Astrocyte (in vitro differentiated cells and primary cell): ENCODE results near the gene CYP1A2. TPM values are rescaled to one million over a fixed set of nuclear protein-coding genes. Genes with fewer than 3 reads are reported as not detected.

Source experiments
- DNase-seq: peaks from one replicate; pipeline ENCODE4 v3.0.0-alpha.2; 2010; ENCODE audit warnings: low read depth
- FAIRE-seq: peaks from 2 replicates; lab custom pipeline; 2011; peaks lifted over from hg19 to GRCh38; lab: Jason Lieb, UNC
- H2AFZ ChIP-seq: 2 replicates; pipeline ENCODE4 v1.6.0; 2012; ENCODE audit warnings: low read depth, low read length, inconsistent platforms
- H3K27ac ChIP-seq: 2 replicates; pipeline ENCODE4 v1.5.1; 2011; ENCODE audit warnings: low read depth, low read length, inconsistent platforms
- H3K27me3 ChIP-seq: 2 replicates; pipeline ENCODE4 v1.6.0; 2011; ENCODE audit warnings: low read length, inconsistent platforms; ENCODE audit not compliant: insufficient read depth
- H3K36me3 ChIP-seq: 2 replicates; pipeline ENCODE4 v1.5.1; 2011; ENCODE audit warnings: low read length, inconsistent platforms; ENCODE audit not compliant: insufficient read depth
- H3K4me1 ChIP-seq: 2 replicates; pipeline ENCODE4 v1.5.1; 2011; ENCODE audit warnings: low read length, inconsistent platforms; ENCODE audit not compliant: insufficient read depth
- H3K4me2 ChIP-seq: 2 replicates; pipeline ENCODE4 v1.6.0; 2012; ENCODE audit warnings: low read length, inconsistent platforms
- H3K4me3 ChIP-seq: 2 replicates; pipeline ENCODE4 v1.5.1; 2011; ENCODE audit warnings: low read depth, mild to moderate bottlenecking, low read length, inconsistent platforms; ENCODE audit not compliant: insufficient read depth
- H3K79me2 ChIP-seq: 2 replicates; pipeline ENCODE4 v1.6.0; 2012; ENCODE audit warnings: mild to moderate bottlenecking, low read length, inconsistent platforms; ENCODE audit not compliant: insufficient read depth
- H3K9ac ChIP-seq: 2 replicates; pipeline ENCODE4 v1.6.0; 2012; ENCODE audit warnings: mild to moderate bottlenecking, low read length, inconsistent platforms
- H3K9me3 ChIP-seq: 2 replicates; pipeline ENCODE4 v1.5.1; 2012; ENCODE audit warnings: low read depth, mild to moderate bottlenecking, low read length, inconsistent platforms; ENCODE audit not compliant: insufficient read depth
- H4K20me1 ChIP-seq: 2 replicates; pipeline ENCODE4 v1.6.0; 2012; ENCODE audit warnings: low read length, inconsistent platforms; ENCODE audit not compliant: insufficient read depth
- H3K27ac Mint-ChIP-seq: one replicate; pipeline ENCODE4 v1.8.0; 2021; ENCODE audit warnings: mild to moderate bottlenecking, mixed read lengths; ENCODE audit not compliant: unreplicated experiment
- H3K27me3 Mint-ChIP-seq: one replicate; pipeline ENCODE4 v1.8.0; 2021; ENCODE audit warnings: low read depth, mixed read lengths; ENCODE audit not compliant: unreplicated experiment
- H3K36me3 Mint-ChIP-seq: one replicate; pipeline ENCODE4 v1.8.0; 2021; ENCODE audit warnings: low read depth, mixed read lengths; ENCODE audit not compliant: unreplicated experiment
- H3K4me1 Mint-ChIP-seq: one replicate; pipeline ENCODE4 v1.8.0; 2021; ENCODE audit warnings: low read depth, mixed read lengths; ENCODE audit not compliant: unreplicated experiment
- H3K4me3 Mint-ChIP-seq: one replicate; pipeline ENCODE4 v1.8.0; 2021; ENCODE audit warnings: mild to moderate bottlenecking, moderate library complexity, mixed read lengths; ENCODE audit not compliant: unreplicated experiment
- H3K9me3 Mint-ChIP-seq: one replicate; pipeline ENCODE4 v1.8.0; 2021; ENCODE audit warnings: mild to moderate bottlenecking, mixed read lengths; ENCODE audit not compliant: unreplicated experiment
- EZH2 ChIP-seq: IDR thresholded peaks from 2 replicates; pipeline ENCODE4 v1.6.1; 2012; ENCODE audit warnings: mild to moderate bottlenecking, low read length, inconsistent platforms; ENCODE audit not compliant: insufficient read depth
- total RNA-seq: library from RNA; stranded (reverse); gene quantifications from 2 replicates; pipeline ENCODE4 v1.2.1, GENCODE V29; 2021
- TF ChIP-seq, protein P1 (sequence below): IDR thresholded peaks from 2 replicates; pipeline ENCODE4 v1.5.1; 2011; ENCODE audit warnings: low read depth, mild to moderate bottlenecking, inconsistent platforms, low read length, moderate library complexity; ENCODE audit not compliant: insufficient read depth

Gene CYP1A2
- total RNA-seq, 1 donor from 2014 or later, result not detected

DNA sequence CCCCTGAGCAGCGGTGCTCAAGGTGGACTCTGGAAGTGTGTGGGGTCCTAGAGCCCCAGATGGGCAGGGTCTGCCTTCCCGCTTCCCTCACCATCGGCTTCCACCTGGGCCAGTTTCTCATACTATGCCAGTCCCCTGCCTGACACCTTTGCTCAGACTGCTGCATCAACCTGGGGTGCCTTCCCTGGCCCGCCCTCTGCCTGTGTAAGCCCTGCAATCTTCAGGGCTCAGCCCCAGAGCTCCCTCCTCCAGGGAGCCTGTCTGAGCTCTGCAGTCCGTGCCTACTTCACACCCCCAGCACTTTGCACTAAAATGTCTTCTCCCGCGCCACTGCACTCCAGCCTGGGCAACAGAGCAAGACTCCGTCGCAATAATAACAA, 46.3 kb downstream of the CYP1A2 start:
- Histone ChIP-seq H3K4me3 (no peak overlapping the region), H3K4me2 (no peak overlapping the region), H3K79me2 (peaks cover 85% of the 10 kb centered on the region), H3K9me3 (no peaks in the 10 kb centered on the region), H3K27me3 (no peaks in the 10 kb centered on the region), H3K36me3 (peaks cover 5% of the 10 kb centered on the region), H3K4me1 (peaks cover 34% of the 10 kb centered on the region), H3K9ac (no peak overlapping the region), H4K20me1 (peaks cover 91% of the 10 kb centered on the region), H3K27ac (no peak overlapping the region), H2AFZ (no peak overlapping the region)
- H3K4me1 Mint-ChIP-seq, result peaks cover 27% of the 10 kb centered on the region
- no peaks in the 10 kb centered on the region for H3K9me3 Mint-ChIP-seq
- TF ChIP-seq EZH2, result no peak
- TF ChIP-seq, protein P1, sequence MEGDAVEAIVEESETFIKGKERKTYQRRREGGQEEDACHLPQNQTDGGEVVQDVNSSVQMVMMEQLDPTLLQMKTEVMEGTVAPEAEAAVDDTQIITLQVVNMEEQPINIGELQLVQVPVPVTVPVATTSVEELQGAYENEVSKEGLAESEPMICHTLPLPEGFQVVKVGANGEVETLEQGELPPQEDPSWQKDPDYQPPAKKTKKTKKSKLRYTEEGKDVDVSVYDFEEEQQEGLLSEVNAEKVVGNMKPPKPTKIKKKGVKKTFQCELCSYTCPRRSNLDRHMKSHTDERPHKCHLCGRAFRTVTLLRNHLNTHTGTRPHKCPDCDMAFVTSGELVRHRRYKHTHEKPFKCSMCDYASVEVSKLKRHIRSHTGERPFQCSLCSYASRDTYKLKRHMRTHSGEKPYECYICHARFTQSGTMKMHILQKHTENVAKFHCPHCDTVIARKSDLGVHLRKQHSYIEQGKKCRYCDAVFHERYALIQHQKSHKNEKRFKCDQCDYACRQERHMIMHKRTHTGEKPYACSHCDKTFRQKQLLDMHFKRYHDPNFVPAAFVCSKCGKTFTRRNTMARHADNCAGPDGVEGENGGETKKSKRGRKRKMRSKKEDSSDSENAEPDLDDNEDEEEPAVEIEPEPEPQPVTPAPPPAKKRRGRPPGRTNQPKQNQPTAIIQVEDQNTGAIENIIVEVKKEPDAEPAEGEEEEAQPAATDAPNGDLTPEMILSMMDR, result no peak
- no peak for DNase-seq
- no peak overlapping the region for H3K4me3 Mint-ChIP-seq
- no peaks in the 10 kb centered on the region for H3K36me3 Mint-ChIP-seq
- no peaks in the 10 kb centered on the region for H3K27me3 Mint-ChIP-seq
- FAIRE-seq, result no peak
- no peak overlapping the region for H3K27ac Mint-ChIP-seq

DNA sequence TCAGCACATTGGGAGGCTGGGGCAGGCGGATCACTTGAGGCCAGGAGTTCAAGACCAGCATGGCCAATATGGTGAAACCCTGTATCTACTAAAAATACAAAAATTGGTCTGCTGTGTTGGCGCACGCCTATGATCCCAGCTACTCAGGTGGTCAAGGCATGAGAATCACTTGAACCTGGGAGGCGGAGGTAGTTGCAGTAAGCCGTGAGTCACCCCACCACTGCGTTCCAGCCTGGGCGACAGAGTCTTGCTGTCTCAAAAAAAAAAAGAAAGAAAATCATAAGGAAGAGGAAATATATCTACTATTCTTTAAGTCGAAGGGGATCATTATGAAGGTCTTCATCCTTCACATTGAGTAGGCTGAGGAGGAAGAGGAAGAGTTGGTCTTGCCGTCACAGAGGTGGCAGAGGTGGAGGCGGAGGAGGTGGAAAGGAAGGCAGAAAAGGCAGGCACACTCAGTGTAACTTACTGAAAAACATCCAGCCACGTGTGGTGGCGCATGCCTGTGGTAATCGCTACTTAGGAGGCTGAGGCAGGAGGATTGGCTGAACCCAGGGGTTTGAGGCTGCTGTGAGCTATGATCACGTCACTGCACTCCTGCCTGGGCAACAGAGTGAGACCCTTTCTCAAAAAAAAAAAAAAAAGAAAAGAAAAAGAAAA, 47.5 kb downstream of the CYP1A2 start:
- Histone ChIP-seq H3K9ac (no peak overlapping the region), H3K9me3 (no peaks in the 10 kb centered on the region), H3K4me1 (peaks cover 24% of the 10 kb centered on the region), H3K4me2 (no peak overlapping the region), H3K79me2 (peaks cover 78% of the 10 kb centered on the region), H3K36me3 (peaks cover 6% of the 10 kb centered on the region), H2AFZ (no peak overlapping the region), H4K20me1 (peaks cover 90% of the 10 kb centered on the region), H3K27me3 (no peaks in the 10 kb centered on the region), H3K27ac (no peak overlapping the region), H3K4me3 (no peak overlapping the region)
- no peaks in the 10 kb centered on the region for H3K27me3 Mint-ChIP-seq
- H3K9me3 Mint-ChIP-seq, result no peaks in the 10 kb centered on the region
- no peak overlapping the region for H3K27ac Mint-ChIP-seq
- H3K4me1 Mint-ChIP-seq, result peaks cover 19% of the 10 kb centered on the region
- DNase-seq, result no peak
- peaks cover 2% of the 10 kb centered on the region for H3K36me3 Mint-ChIP-seq
- no peak for FAIRE-seq
- H3K4me3 Mint-ChIP-seq, result no peak overlapping the region
- TF ChIP-seq EZH2, result no peak
- TF ChIP-seq, protein P1, result no peak
